ENCODE measurements around the gene TEX36. TPM values are rescaled to one million over a fixed set of nuclear protein-coding genes. Genes with fewer than 3 reads are reported as not detected.

Gene TEX36
- total and polyA plus RNA-seq, 2 donors (not counting 1 experiment from before 2014, with no cell fraction given), result not detected

- H2AFZ ChIP-seq (ENCODE audit: insufficient read depth, low read depth, low read length, poor library complexity, severe bottlenecking), result no peak overlapping the region
- ChIA-PET POLR2A (no interaction called here), CTCF (no interaction called here)
- no peaks in the 10 kb centered on the region for H3K27me3 ChIP-seq (replicated peaks in 1 of 4; ENCODE audit: control extremely low read depth in 1 of 4, control insufficient read depth in 3 of 4, insufficient read depth in 4 of 4, low read length in 3 of 4)
- Mint-ChIP-seq H3K27ac (no peak overlapping the region), H3K4me3 (no peak overlapping the region), H3K27me3 (peaks cover 17% of the 10 kb centered on the region), H3K9me3 (ENCODE audit: insufficient read depth) (no peaks in the 10 kb centered on the region), H3K4me1 (no peaks in the 10 kb centered on the region)
- H3K36me3 ChIP-seq (replicated peaks in 1 of 2; ENCODE audit: control extremely low read depth in 1 of 2, control insufficient read depth in 1 of 2, extremely low read depth in 1 of 2, insufficient read depth in 2 of 2, low read length in 1 of 2), result no peaks in the 10 kb centered on the region
- no peak overlapping the region for H3K4me2 ChIP-seq (replicated peaks; ENCODE audit: low read depth, low read length, poor library complexity, severe bottlenecking)
- no peaks in the 10 kb centered on the region for H3K9me3 ChIP-seq (ENCODE audit: control extremely low read depth in 1 of 3, control insufficient read depth in 2 of 3, insufficient read depth in 1 of 3, low read length in 2 of 3)
- DNase-seq, result no peak
- no peak overlapping the region for H3K27ac ChIP-seq (ENCODE audit: low read length in 2 of 2)
- no peaks in the 10 kb centered on the region for H3K4me1 ChIP-seq (ENCODE audit: control insufficient read depth in 2 of 2, insufficient read depth in 2 of 2, low read length in 2 of 2)
- H3K9ac ChIP-seq (ENCODE audit: low read length), result no peak overlapping the region
- H3K4me3 ChIP-seq (ENCODE audit: control extremely low read depth in 1 of 5, extremely low read depth in 1 of 5, insufficient read depth in 1 of 5, low read depth in 2 of 5, low read length in 4 of 5), result no peak overlapping the region
- no peak for TF ChIP-seq CTCF (IDR thresholded peaks at IDR 0.05)
- TF ChIP-seq EZH2 (IDR thresholded peaks at IDR 0.05; ENCODE audit: borderline replicate concordance, insufficient read depth, low read depth, low read length, poor library complexity, severe bottlenecking), result no peak
- H4K20me1 ChIP-seq (ENCODE audit: control insufficient read depth, insufficient read depth, low read length, poor library complexity, severe bottlenecking), result no peaks in the 10 kb centered on the region
- WGBS (ENCODE audit: insufficient coverage), result 57% methylated on average over 15 of the region's 19 CpGs
- H3K79me2 ChIP-seq (ENCODE audit: control insufficient read depth, insufficient read depth, low read length), result no peaks in the 10 kb centered on the region
- ATAC-seq (ENCODE audit: low read depth), result no peak
- intact Hi-C loops (cut with micrococcal nuclease), result no loop called here
Observed at GRCh38 chr10:125691160-125691981, 8.4 kb upstream of the TEX36 start.

GRCh38 chr10:125689955-125690569 is 7.1 kb upstream of the TEX36 start:
- Histone ChIP-seq H4K20me1 (ENCODE audit: control insufficient read depth, insufficient read depth, low read length, poor library complexity, severe bottlenecking) (no peaks in the 10 kb centered on the region), H3K4me3 (ENCODE audit: control extremely low read depth in 1 of 5, extremely low read depth in 1 of 5, insufficient read depth in 1 of 5, low read depth in 2 of 5, low read length in 4 of 5) (no peak overlapping the region), H3K79me2 (ENCODE audit: control insufficient read depth, insufficient read depth, low read length) (no peaks in the 10 kb centered on the region), H3K4me1 (ENCODE audit: control insufficient read depth in 2 of 2, insufficient read depth in 2 of 2, low read length in 2 of 2) (no peaks in the 10 kb centered on the region), H3K27me3 (replicated peaks in 1 of 4; ENCODE audit: control extremely low read depth in 1 of 4, control insufficient read depth in 3 of 4, insufficient read depth in 4 of 4, low read length in 3 of 4) (no peaks in the 10 kb centered on the region), H2AFZ (ENCODE audit: insufficient read depth, low read depth, low read length, poor library complexity, severe bottlenecking) (no peak overlapping the region), H3K9ac (ENCODE audit: low read length) (no peak overlapping the region), H3K4me2 (replicated peaks; ENCODE audit: low read depth, low read length, poor library complexity, severe bottlenecking) (no peak overlapping the region), H3K36me3 (replicated peaks in 1 of 2; ENCODE audit: control extremely low read depth in 1 of 2, control insufficient read depth in 1 of 2, extremely low read depth in 1 of 2, insufficient read depth in 2 of 2, low read length in 1 of 2) (no peaks in the 10 kb centered on the region), H3K9me3 (ENCODE audit: control extremely low read depth in 1 of 3, control insufficient read depth in 2 of 3, insufficient read depth in 1 of 3, low read length in 2 of 3) (no peaks in the 10 kb centered on the region), H3K27ac (ENCODE audit: low read length in 2 of 2) (no peak overlapping the region)
- Mint-ChIP-seq H3K4me1 (no peaks in the 10 kb centered on the region), H3K27ac (no peak overlapping the region), H3K4me3 (no peak overlapping the region), H3K9me3 (ENCODE audit: insufficient read depth) (no peaks in the 10 kb centered on the region), H3K27me3 (peaks cover 17% of the 10 kb centered on the region)
- ATAC-seq (ENCODE audit: low read depth) (no peak), DNase-seq (no peak)
- intact Hi-C loops (cut with micrococcal nuclease), result no loop called here
- WGBS (ENCODE audit: insufficient coverage), result 90% methylated on average over 7 of the region's 8 CpGs
- ChIA-PET CTCF (no interaction called here), POLR2A (no interaction called here)
- TF ChIP-seq EZH2 (IDR thresholded peaks at IDR 0.05; ENCODE audit: borderline replicate concordance, insufficient read depth, low read depth, low read length, poor library complexity, severe bottlenecking), result no peak
- TF ChIP-seq CTCF (IDR thresholded peaks at IDR 0.05), result no peak
